Mammary epithelial cell (primary cell): ENCODE data around the gene GXYLT2.

Experiments used
- CTCF ChIP-seq, 2 donors: IDR thresholded peaks in 1 of 2; conservative IDR thresholded peaks in 1 of 2; 2 replicates each; pipeline ENCODE4 v1.5.1; 2011 to 2012; ENCODE audit warnings: inconsistent platforms in 2 of 2, low read length in 2 of 2, mild to moderate bottlenecking in 2 of 2, control low read depth in 1 of 2, low read depth in 1 of 2; ENCODE audit not compliant: insufficient read depth in 1 of 2; ENCODE audit errors: extremely low read depth in 1 of 2
- EZH2 ChIP-seq: IDR thresholded peaks from 2 replicates; pipeline ENCODE4 v1.6.1; 2012; ENCODE audit warnings: low read length, inconsistent platforms, borderline replicate concordance

GRCh38 chr3:72949016-72949415 lies 61.2 kb downstream of the GXYLT2 start:
- TF ChIP-seq CTCF (conservative IDR thresholded peaks at IDR 0.05 in 1 of 2, IDR thresholded peaks at IDR 0.05 in 1 of 2; ENCODE audit: extremely low read depth in 1 of 2, insufficient read depth in 1 of 2, low read depth in 1 of 2, low read length in 2 of 2) (no peak), EZH2 (no peak)
